T-helper 22 cell (primary cell): ENCODE data around the gene KANK4.
"Not testable (repeated sequence)": the region's sequence is repeated elsewhere in the genome, so short reads cannot be mapped to it uniquely, and the experiment has no call there.

Experiments
- DNase-seq: peaks from one replicate; pipeline ENCODE4 v3.0.0-alpha.2; 2020; ENCODE audit warnings: low read depth

KANK4 gene

GRCh38 chr1:62271948-62272728 lies 47.1 kb downstream of the KANK4 start:
- DNase-seq, result no peak

GRCh38 chr1:62271134-62271533 lies 48.1 kb downstream of the KANK4 start:
- no peak for DNase-seq

GRCh38 chr1:62269851-62270495 lies 49.3 kb downstream of the KANK4 start:
- DNase-seq, result no peak

GRCh38 chr1:62269439-62269838 lies 49.8 kb downstream of the KANK4 start:
- DNase-seq, result no peak

GRCh38 chr1:62268315-62268714 lies 50.9 kb downstream of the KANK4 start:
- no peak for DNase-seq

GRCh38 chr1:62265956-62266935 lies 53.0 kb downstream of the KANK4 start:
- no peak for DNase-seq

- no peak for DNase-seq
Measured at GRCh38 chr1:62263814-62264353, 55.4 kb downstream of the KANK4 start.

- no peak for DNase-seq
Measured at GRCh38 chr1:62263006-62263813, 56.0 kb downstream of the KANK4 start.

GRCh38 chr1:62260688-62261087 lies 58.5 kb downstream of the KANK4 start:
- no peak for DNase-seq

GRCh38 chr1:62259551-62259950 lies 59.7 kb downstream of the KANK4 start:
- DNase-seq, result no peak

GRCh38 chr1:62250126-62250726 lies 69.0 kb downstream of the KANK4 start:
- no peak for DNase-seq

GRCh38 chr1:62247391-62248168 lies 71.7 kb downstream of the KANK4 start:
- DNase-seq, result no peak

- no peak for DNase-seq
Measured at GRCh38 chr1:62245201-62245600, 74.0 kb downstream of the KANK4 start.

GRCh38 chr1:62244380-62244779 lies 74.9 kb downstream of the KANK4 start:
- DNase-seq, result not testable (repeated sequence)

- DNase-seq, result no peak
Measured at GRCh38 chr1:62241371-62242131, 77.7 kb downstream of the KANK4 start.

- DNase-seq, result no peak
Measured at GRCh38 chr1:62240651-62241370, 78.4 kb downstream of the KANK4 start.

GRCh38 chr1:62239652-62240403 lies 79.4 kb downstream of the KANK4 start:
- not testable (repeated sequence) for DNase-seq

- DNase-seq, result no peak
Measured at GRCh38 chr1:62238507-62238906, 80.7 kb downstream of the KANK4 start.
